NCI-H1930 (cell line): ENCODE results near the gene IL21R.
"Not testable (repeated sequence)": the region's sequence is repeated elsewhere in the genome, so short reads cannot be mapped to it uniquely, and the experiment has no call there.

ENCODE experiments used
- DNase-seq, 2 experiments: peaks; one replicate each; lab custom pipeline; 2025; lab: John Stamatoyannopoulos, UW

The IL21R gene

GRCh38 chr16:27445502-27446175 is 43.7 kb downstream of the IL21R start:
- no peak for DNase-seq

DNA sequence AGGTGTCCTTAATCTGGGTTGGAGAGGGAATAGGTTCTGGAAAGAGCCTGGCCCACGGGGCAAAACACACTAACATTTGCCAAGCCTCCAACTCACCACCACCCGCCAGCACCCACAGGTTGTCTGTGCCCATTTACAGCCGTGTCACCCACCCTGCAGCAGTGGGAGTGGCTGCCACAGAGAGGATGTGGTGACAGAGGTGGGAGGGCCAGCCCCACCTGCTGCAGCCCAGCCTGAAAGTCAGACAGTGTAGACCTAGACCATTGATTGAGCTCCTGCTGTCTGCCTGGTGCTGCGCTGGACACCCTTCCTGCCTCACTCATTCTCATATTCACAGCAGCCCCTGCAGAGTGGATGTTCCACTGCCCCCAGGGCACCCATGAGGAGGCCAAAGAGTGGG is 44.7 kb downstream of the IL21R start:
- DNase-seq = no peak

DNA sequence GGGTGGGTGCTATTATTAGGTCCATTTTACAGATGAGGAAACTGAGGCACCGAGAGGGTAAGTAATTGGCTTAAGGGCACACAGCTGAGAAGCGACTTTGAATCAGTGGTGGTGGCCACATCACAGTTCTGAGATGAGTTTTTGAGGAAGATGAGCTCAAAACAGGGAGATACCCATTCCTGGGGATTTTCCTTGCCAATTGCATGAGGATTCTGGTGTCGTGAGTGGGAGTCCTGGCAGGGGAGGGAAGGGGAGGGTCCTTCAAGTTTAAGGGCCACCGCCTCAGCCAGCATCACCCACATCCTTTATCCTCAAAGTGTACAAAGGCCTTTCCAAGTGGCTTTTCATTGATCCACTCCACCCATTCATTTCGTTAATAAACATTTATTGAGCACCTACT is 45.3 kb downstream of the IL21R start:
- no peak for DNase-seq

DNA sequence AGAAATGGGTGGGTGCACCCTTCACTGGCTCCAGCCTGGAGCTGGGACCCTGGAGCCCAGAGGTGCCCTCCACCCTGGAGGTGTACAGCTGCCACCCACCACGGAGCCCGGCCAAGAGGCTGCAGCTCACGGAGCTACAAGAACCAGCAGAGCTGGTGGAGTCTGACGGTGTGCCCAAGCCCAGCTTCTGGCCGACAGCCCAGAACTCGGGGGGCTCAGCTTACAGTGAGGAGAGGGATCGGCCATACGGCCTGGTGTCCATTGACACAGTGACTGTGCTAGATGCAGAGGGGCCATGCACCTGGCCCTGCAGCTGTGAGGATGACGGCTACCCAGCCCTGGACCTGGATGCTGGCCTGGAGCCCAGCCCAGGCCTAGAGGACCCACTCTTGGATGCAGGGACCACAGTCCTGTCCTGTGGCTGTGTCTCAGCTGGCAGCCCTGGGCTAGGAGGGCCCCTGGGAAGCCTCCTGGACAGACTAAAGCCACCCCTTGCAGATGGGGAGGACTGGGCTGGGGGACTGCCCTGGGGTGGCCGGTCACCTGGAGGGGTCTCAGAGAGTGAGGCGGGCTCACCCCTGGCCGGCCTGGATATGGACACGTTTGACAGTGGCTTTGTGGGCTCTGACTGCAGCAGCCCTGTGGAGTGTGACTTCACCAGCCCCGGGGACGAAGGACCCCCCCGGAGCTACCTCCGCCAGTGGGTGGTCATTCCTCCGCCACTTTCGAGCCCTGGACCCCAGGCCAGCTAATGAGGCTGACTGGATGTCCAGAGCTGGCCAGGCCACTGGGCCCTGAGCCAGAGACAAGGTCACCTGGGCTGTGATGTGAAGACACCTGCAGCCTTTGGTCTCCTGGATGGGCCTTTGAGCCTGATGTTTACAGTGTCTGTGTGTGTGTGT is 46.8 kb downstream of the IL21R start:
- no peak for DNase-seq

GRCh38 chr16:27449434-27450195 is 47.6 kb downstream of the IL21R start:
- no peak for DNase-seq

DNA sequence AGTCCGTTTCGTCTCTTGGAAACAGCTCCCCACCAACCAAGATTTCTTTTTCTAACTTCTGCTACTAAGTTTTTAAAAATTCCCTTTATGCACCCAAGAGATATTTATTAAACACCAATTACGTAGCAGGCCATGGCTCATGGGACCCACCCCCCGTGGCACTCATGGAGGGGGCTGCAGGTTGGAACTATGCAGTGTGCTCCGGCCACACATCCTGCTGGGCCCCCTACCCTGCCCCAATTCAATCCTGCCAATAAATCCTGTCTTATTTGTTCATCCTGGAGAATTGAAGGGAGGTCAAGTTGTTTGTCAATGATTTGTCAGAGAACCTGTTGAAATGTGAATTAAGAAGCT is 48.2 kb downstream of the IL21R start:
- no peak for DNase-seq

GRCh38 chr16:27452569-27453493 is 50.9 kb downstream of the IL21R start:
- no peak for DNase-seq

DNA sequence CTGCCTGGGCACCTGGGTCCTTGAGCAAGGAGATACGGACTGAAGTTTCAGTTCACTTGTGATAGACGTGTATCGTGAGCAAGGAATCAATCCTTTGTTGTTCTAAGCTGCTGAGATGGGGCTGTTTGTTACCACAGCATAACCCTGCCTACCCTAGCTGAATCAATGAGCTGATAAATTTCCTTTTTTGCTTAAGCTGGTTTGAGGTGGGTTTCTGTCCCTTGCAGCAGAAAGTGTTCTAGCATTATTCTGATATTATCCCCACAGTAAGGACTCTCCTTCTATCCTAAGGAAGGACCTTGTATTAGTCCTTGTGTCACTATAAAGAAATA is 51.5 kb downstream of the IL21R start:
- no peak for DNase-seq

DNA sequence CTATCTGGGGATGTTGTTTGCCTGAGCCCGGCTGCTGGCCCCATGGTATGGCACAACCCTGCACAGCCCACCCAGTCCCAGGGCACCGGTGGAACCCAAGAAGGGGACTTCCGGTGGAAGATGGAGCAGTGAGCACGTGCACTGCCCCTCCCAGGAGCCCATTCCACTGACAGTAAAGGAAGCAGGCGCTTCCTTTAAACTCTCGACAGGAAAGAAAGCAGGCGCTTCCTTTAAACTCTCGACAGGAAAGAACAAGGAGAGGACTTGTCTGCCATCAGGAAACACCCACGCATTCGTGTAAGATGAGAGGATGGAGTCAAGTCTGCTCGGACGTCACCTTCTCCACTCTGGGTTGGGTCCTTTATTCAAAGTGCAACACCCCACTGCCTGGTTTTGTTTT is 53.7 kb downstream of the IL21R start:
- DNase-seq = no peak

GRCh38 chr16:27457605-27457900 is 55.6 kb downstream of the IL21R start:
- DNase-seq = not testable (repeated sequence)

- no peak for DNase-seq
Observed at GRCh38 chr16:27458258-27458657, 56.3 kb downstream of the IL21R start.

- DNase-seq = no peak
Observed at GRCh38 chr16:27458987-27459688, 57.2 kb downstream of the IL21R start.

- no peak for DNase-seq
Observed at GRCh38 chr16:27460213-27460612, 58.2 kb downstream of the IL21R start.

- DNase-seq = no peak
Observed at GRCh38 chr16:27460663-27461482, 58.9 kb downstream of the IL21R start.

DNA sequence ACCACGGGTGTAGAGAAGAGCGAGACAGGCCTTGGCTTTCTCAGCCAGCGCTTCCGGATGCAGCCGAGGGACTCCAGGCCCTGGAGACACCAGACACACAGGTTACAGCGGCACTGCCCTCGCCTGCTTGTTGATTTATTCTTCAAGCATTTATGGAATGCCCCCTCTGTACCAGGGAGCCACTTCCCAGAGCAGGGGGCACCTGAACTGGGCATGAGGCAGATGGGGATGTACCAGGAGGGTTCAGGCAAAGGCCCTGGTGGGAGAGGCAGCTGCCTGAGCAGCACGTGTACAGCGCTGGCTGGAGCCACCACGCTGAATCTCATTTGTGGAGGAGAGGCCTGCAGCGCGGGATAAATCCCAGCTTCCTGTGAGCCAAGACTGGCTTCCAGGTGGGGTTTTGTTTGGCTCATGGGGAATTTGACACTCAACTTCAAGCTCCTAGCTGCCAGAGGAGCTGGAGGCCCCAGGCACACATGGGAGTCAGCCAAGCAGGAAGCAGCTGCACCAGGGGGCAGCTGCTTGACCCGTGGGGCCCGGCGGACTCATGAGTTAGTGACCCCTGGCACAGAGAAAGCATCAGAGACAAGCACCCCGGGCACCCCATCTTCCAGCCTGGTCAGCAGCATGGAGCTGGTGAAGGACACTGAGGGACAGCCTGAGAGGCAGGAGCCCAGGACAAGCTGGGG is 59.7 kb downstream of the IL21R start:
- no peak for DNase-seq

DNA sequence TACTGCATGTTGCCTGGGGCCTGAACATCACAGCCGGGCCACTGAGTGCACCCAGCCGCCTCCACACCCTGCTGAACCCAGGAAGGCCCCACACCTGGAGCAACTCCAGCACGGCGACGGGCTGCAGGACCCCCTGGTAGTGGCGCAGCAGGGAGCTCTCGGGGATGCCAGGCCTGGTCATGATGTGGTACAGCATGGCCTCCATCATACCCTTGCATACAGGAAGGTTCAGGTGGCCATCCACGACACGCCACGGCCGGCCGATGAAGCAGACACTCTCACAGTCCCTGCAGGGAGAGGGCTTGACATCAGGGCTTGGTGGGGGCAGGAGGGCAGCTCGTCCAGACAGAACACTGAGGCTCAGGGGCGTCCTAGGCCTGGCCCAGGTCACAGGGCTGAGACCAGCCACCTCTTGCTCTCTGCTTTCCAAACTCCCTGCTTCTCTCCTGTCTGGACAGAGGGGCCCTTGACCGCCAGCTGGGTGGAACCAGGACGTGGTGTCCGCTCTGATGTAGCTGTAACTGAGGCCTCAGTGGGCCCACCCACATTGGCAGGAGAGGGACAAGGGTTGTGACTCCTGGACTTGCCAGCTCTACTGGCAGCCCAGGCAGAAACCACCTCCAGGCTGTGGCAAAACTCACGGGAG is 60.3 kb downstream of the IL21R start:
- no peak for DNase-seq

GRCh38 chr16:27462846-27463682 is 61.1 kb downstream of the IL21R start:
- no peak for DNase-seq
